Fibroblast of skin of back (primary cell): ENCODE data around the gene CASKIN1.
"Not testable (repeated sequence)": the region's sequence is repeated elsewhere in the genome, so short reads cannot be mapped to it uniquely, and the experiment has no call there.

ENCODE experiments used
- DNase-seq: peaks from one replicate; pipeline ENCODE4 v3.0.0-alpha.2; 2013

Gene CASKIN1

GRCh38 chr16:2129251-2129650, 67.2 kb downstream of the CASKIN1 start:
- not testable (repeated sequence) for DNase-seq

DNA sequence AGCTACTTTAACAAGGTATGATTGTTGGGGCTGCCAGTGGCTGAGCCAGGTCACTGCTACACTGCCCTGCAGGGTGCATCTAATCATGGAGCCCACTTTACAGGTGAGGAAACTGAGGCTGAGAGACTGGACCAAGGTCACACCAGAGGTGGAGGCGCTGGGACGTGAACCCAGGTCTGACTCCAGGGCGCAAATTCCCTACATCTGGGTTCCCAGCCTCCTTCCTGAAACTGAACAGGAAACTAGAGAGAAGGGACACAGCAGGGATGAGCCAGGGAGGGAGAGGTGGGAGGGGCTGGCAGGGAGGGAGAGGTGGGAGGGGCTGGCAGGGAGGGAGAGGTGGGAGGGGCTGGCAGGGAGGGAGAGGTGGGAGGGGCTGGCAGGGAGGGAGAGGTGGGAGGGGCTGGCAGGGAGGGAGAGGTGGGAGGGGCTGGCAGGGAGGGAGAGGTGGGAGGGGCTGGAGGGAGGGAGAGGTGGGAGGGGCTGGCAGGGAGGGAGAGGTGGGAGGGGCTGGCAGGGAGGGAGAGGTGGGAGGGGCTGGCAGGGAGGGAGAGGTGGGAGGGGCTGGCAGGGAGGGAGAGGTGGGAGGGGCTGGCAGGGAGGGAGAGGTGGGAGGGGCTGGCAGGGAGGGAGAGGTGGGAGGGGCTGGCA, 68.7 kb downstream of the CASKIN1 start:
- peak; percentile 75 for DNase-seq
